Measurements from ENCODE around the gene PLAAT5. TPM values are rescaled to one million over a fixed set of nuclear protein-coding genes. Genes with fewer than 3 reads are reported as not detected.

The PLAAT5 gene
- total RNA-seq, 2 donors from 2014 or later: 0.40 TPM; not detected in 1

- H3K27me3 ChIP-seq: no peaks in the 10 kb centered on the region
- DNase-seq: no peak
- intact Hi-C loops (cut with DNase I): no loop called here
- no peak overlapping the region for H3K9ac ChIP-seq (ENCODE audit: low read depth in 2 of 2, low read length in 2 of 2)
- TF ChIP-seq, protein P1, sequence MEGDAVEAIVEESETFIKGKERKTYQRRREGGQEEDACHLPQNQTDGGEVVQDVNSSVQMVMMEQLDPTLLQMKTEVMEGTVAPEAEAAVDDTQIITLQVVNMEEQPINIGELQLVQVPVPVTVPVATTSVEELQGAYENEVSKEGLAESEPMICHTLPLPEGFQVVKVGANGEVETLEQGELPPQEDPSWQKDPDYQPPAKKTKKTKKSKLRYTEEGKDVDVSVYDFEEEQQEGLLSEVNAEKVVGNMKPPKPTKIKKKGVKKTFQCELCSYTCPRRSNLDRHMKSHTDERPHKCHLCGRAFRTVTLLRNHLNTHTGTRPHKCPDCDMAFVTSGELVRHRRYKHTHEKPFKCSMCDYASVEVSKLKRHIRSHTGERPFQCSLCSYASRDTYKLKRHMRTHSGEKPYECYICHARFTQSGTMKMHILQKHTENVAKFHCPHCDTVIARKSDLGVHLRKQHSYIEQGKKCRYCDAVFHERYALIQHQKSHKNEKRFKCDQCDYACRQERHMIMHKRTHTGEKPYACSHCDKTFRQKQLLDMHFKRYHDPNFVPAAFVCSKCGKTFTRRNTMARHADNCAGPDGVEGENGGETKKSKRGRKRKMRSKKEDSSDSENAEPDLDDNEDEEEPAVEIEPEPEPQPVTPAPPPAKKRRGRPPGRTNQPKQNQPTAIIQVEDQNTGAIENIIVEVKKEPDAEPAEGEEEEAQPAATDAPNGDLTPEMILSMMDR (IDR thresholded peaks at IDR 0.05): no peak
- H3K27ac ChIP-seq: no peak overlapping the region
- no peaks in the 10 kb centered on the region for H3K9me3 ChIP-seq
- H3K4me3 ChIP-seq: no peak overlapping the region
- H3K4me1 ChIP-seq: no peaks in the 10 kb centered on the region
- H3K36me3 ChIP-seq: no peaks in the 10 kb centered on the region
Measured at GRCh38 chr11:63499874-63500273, 8.9 kb upstream of the PLAAT5 start.

GRCh38 chr11:63494975-63495374 is 4.0 kb upstream of the PLAAT5 start:
- no peak for DNase-seq
- H3K27ac ChIP-seq: no peak overlapping the region
- TF ChIP-seq, protein P1 (IDR thresholded peaks at IDR 0.05): no peak

GRCh38 chr11:63493127-63493526 is 2.2 kb upstream of the PLAAT5 start:
- Histone ChIP-seq H3K4me1 (no peaks in the 10 kb centered on the region), H3K4me3 (no peak overlapping the region), H3K27me3 (peaks cover 9% of the 10 kb centered on the region), H3K9ac (ENCODE audit: low read depth in 2 of 2, low read length in 2 of 2) (no peak overlapping the region), H3K9me3 (no peaks in the 10 kb centered on the region), H3K36me3 (no peaks in the 10 kb centered on the region), H3K27ac (no peak overlapping the region)
- DNase-seq: no peak
- TF ChIP-seq, protein P1 (IDR thresholded peaks at IDR 0.05): no peak
- intact Hi-C loops (cut with DNase I): no loop called here

More at GRCh38 chr11:63494975-63495374, 4.0 kb upstream of the PLAAT5 start:
- Histone ChIP-seq H3K27me3 (peaks cover 9% of the 10 kb centered on the region), H3K4me1 (no peaks in the 10 kb centered on the region), H3K36me3 (no peaks in the 10 kb centered on the region), H3K9ac (ENCODE audit: low read depth in 2 of 2, low read length in 2 of 2) (no peak overlapping the region), H3K9me3 (no peaks in the 10 kb centered on the region), H3K4me3 (no peak overlapping the region)
- intact Hi-C loops (cut with DNase I): no loop called here

DNA sequence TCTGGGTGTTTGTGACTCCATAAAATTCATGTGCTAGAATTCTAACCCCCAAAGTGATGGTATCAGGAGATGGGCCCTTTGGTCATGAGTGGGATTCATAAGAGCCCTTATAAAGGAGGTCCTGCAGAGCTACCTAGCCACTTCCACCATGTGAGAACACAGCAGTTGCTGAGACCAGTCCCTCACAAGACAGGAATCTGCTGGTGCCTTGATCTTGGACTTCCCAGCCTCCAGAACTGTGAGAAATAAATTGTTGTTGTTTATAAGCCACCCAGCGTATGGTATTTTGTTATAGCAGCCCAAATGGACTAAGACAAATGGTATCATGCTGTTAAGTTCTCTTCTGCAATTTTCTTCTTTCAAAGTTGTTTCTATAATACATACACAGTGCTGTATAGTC is 1.5 kb upstream of the PLAAT5 start:
- TF ChIP-seq, protein P1 (IDR thresholded peaks at IDR 0.05): no peak
- peaks cover 9% of the 10 kb centered on the region for H3K27me3 ChIP-seq
- H3K4me1 ChIP-seq: no peaks in the 10 kb centered on the region
- intact Hi-C loops (cut with DNase I): no loop called here
- H3K4me3 ChIP-seq: no peak overlapping the region
- no peak overlapping the region for H3K27ac ChIP-seq
- no peaks in the 10 kb centered on the region for H3K9me3 ChIP-seq
- H3K36me3 ChIP-seq: no peaks in the 10 kb centered on the region
- DNase-seq: no peak
- H3K9ac ChIP-seq (ENCODE audit: low read depth in 2 of 2, low read length in 2 of 2): no peak overlapping the region

GRCh38 chr11:63491636-63492372 is 837 bp upstream of the PLAAT5 start:
- intact Hi-C loops (cut with DNase I): no loop called here

More at GRCh38 chr11:63491636-63492372, 837 bp upstream of the PLAAT5 start:
- TF ChIP-seq, protein P1 (IDR thresholded peaks at IDR 0.05): no peak
- Histone ChIP-seq H3K9ac (ENCODE audit: low read depth in 2 of 2, low read length in 2 of 2) (no peak overlapping the region), H3K4me3 (no peak overlapping the region), H3K27ac (no peak overlapping the region), H3K9me3 (no peaks in the 10 kb centered on the region), H3K36me3 (no peaks in the 10 kb centered on the region), H3K27me3 (peaks cover 9% of the 10 kb centered on the region), H3K4me1 (no peaks in the 10 kb centered on the region)
- DNase-seq: no peak

Measured in colonic mucosa (tissue), 4 donors.